HUDEP-2 (cell line): ENCODE measurements around the gene CSDE1.

Source experiments
- DNase-seq, 76 experiments: peaks; one replicate each; lab custom pipeline; 2025; ENCODE audit not compliant: unreplicated experiment in 76 of 76; lab: John Stamatoyannopoulos, UW

The CSDE1 gene

DNA sequence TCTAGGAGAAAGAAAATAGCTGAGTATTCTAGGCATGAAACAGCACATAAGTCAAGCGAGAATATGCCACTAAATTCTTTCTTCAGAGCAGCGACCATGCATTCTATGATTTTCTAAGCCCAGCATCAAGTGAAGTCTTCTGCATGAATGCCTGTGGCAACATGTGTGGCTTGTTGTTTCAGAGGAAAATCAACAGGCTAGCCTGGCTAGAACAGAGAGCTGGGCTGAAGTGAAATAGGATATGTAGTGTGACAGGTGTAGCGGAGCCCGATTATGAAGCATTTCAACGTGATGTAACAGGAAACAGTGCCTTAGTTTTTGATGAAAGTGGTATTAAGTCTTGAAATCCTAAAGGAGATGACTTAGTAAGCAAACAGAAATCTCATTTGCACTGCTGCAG lies 7.0 kb downstream of the CSDE1 start:
- no peak for DNase-seq

DNA sequence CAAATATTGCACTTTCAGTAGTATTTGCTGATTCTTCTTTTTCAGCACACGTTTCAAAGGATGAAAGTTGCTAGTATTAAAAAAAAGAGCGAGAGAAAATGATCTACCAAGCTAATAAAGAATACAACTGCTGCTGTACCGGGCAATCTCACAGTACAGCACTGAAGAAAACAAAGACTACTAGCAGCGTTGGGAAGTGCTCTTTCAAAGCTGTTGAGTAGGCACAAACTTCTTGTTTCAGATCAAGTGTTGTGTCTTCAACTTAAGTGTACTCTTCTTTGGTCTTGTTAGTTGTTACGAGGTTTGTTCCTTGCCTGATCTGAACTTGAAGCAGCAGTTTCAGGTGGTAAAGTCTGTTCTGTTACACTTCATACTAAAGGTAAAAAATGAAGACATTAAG lies 7.9 kb downstream of the CSDE1 start:
- DNase-seq = no peak

DNA sequence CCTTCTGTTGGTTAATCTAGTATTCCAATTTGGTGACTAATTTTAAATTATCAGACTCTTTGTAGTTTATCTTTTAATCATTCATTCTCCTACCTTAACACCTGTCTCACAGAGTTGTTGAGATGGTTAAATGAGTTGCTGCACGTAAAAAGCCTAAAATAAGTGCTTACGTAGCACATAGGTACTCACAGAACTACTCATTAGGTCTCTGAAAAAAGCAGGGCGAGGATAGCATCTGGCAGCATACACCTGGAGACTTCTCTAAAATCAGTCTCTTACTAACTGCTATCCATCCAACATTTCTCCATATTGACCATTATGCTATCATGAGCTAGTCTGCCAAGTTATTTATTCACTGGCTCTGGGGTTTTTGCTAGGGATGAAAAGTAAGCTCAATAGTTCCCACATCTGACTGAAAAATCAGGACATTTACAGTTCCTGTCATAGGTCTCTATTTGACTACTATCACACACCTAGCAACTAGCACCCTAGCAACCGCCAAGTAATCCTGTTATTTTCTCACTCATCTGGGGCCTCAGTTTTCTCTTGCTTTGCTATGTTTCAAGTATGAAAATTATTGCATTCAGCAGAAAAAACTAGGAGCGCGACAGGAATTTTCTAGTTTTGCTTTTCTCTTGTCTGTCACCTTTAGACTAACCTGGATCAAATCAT lies 11.2 kb downstream of the CSDE1 start:
- no peak for DNase-seq

DNA sequence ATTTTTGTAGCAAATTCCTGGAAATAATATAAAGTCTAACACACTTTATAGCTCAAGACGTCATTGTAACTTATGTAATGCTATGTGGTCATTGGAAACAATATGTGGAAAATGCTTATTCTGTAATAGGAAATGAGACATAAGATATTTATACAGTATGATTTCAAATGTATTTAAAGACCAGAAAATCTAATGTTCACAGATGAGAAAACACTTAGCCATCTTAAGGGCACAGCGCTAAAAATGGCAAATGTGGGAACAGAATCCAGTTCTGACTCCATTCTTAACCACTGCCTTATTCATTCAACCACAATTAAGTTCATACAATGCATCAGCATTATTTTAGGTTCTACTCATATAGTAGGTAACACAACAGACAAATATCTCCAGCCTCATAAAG lies 12.5 kb downstream of the CSDE1 start:
- no peak for DNase-seq

DNA sequence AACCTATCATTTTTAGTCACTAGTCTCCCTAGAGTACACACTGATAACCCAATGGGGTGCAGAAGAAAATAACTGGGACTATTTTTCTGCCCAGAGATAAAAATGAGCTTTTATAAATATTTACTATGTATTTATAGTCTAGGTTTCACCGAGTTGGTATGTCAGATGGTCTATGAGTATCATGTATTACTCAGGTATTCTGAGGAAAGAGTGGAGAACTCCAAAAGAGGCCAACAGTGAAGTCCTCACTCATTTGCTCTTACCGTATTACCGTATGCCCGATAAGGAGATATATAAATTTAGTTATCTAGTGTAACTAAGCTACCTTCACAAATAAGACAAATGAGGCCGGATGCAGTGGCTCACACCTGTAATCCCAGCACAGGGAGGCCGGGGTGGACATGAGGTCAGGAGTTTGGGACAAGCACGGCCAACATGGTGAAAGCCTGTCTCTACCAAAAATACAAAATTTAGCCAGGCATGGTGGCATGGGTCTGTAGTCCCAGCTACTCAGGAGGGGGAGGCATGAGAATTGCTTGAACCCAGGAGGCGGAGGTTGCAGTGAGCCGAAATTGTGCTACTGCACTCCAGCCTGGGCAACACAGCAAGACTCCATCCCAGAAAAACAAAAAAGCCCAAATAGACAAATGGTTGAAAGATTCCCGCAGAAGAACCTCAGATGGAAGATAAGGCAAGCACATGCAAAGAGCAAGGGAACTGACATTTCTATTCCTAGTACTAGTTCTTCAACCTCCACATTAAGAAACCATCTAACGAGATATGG lies 15.6 kb downstream of the CSDE1 start:
- no peak for DNase-seq

DNA sequence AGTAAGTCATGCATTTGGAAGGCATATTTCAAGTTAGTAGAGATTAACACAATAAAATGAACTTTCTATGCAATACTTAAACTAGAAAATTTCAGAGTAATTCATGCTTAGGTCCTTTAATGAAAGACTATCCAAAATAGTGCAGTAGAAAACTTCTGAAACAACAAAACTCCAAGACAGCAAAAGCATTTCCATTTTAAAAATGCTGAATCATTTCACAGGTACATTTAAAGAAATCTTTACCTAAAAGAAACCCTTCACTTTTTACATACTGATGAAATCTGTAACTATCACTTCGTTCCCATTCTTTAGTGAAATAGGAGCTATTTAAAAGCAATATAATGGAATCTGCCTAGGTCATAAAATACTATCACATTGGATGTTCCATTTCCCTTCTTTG lies 17.5 kb downstream of the CSDE1 start:
- DNase-seq = no peak

DNA sequence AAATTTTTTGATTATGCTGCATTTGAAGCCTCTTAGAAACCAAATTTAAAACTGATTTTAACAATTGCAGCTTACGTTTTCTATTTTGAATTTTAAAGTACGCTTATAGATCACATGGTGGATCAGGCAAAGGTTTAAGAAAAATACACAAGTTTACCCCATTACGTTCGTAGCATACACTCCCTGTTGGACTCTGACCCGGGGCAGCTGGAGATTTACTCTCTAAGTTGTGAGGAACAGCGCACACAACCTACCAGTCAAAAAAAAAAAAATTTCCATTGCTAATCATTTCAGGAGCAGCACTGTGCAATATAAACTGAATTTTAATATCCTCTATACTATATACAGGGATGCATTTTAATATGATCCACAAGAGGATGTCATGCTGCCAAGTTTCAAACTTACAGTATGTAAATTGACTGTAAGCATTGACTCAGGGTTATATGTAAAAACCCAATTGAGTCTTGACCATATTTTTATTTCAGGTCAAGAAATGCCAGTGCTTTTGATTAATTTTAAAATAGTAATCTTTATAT lies 20.4 kb downstream of the CSDE1 start:
- no peak for DNase-seq

DNA sequence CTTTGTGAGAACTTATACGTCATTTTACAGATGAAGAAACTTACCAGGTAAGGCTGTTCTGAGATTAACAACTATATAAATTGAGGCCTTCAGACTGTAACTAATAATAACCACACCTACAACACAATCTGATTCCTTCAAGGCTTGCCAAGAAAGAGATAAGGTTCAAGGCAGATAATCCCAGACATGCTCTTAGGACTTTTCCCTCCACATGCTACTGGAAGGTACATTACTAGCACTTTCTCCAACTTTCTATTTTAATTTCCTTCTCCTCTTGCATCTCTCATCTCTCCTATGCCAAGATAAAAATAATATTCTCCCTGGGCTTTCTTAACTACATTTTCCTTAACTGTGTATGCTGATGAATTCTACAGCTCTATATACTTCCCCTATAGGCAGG lies 22.3 kb downstream of the CSDE1 start:
- DNase-seq = no peak

DNA sequence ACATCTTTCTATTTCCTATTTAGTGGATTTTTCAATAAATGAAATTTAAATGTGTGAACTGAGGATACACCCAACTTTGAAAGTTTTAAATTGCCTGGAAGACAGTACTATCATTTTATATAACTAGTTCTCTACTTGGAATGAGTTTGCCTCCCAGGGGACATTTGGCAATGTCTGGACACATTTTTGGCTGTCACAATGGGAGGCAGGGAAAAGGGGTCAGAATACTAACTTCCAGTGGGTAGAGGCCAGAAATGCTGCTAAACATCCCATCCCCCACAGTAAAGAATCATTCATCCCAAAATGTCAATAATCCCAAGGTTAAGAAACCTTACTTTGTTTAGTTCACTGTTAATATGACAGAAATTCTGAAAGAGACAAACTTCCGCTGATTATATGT lies 28.0 kb downstream of the CSDE1 start:
- DNase-seq = no peak

DNA sequence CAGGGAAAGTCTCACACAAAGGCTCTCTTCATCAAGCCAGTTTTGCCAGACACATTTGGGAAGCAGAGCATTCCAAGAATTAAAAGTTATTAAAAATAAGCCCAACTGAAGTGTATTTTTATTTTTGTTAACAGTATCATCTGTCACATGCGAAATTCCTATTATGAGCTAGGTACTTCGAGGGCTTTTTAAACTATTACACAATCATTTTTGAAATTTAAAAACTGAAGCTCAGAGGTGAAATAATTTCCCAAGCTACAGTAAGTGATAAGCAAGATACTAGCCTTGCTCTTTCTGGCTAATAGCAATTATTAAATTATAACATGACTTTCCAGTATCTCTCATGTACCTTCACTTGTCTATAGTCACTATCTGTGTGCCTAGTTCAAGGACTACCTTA lies 29.2 kb downstream of the CSDE1 start:
- DNase-seq = no peak

DNA sequence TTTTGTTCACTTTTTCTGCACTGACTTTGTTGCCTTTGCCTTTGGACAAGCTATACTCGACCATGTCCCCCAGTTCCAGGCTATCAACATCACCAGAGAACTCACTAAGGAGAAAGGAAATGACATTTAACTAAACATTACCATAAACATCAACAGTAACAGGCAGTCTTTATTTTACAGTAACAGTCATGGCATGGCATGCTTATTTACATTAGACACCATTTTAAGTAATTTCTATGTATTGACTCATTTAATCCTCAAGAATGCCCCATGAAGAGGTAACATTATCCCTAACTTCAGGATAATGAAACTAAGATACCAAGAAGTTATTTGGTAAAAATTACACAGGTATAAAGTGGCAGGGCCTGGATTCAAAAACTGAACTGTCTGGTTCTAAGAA lies 32.6 kb downstream of the CSDE1 start:
- DNase-seq = no peak

DNA sequence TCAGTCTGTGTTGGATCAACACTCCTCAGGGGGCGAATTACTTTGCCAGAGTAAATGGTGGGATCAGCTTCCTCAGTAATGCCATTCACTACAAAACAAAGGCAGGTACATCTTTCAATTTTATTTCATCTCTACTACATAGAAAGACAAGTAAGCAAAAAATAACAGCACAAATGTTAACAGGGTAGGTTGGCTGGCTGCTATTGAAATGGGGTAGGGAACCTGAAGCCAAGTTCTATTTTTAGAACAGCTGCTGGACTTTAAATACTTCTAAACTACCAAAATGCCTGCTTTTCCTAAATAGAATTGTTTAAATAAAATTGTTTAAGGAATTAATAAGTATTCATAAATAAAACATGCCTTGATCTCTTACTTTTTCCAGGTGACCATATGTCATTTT lies 33.9 kb downstream of the CSDE1 start:
- no peak for DNase-seq

DNA sequence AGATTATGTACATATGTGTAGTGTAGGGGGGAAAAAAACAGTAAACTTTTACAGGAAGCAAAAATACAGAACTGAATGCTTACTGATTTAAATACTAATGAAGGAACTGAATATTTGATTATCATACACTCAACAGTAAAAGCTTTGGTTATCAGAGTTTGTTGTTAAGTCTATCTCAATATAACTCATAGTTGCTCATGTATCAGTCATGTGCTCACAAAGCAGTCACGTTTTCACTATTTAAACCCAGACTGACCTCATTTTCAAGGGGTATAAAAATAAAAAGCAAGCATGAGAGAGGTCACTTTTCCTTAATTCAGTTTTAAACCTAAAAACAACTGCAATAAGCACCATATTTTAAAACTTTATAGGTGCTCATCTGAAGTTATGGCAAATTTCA lies 34.3 kb downstream of the CSDE1 start:
- no peak for DNase-seq

DNA sequence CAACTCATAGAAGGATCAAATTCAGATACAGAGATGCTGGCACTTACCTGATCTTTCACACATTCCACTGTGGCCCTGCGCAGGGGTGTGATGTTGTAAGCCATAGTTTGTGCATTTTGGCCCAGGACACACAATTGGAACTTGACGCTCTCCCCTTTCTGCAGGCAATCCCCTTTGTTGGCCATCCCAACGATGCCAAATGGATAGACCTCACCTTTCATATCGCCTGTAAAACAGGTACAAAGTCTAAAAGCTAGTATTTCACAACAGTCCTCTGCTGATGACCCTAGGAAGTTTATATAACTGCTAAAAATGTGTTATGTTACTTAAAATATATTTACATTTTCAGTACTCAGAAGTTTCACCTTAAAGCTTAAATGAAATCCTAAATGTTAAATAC lies 37.3 kb downstream of the CSDE1 start:
- DNase-seq = no peak

DNA sequence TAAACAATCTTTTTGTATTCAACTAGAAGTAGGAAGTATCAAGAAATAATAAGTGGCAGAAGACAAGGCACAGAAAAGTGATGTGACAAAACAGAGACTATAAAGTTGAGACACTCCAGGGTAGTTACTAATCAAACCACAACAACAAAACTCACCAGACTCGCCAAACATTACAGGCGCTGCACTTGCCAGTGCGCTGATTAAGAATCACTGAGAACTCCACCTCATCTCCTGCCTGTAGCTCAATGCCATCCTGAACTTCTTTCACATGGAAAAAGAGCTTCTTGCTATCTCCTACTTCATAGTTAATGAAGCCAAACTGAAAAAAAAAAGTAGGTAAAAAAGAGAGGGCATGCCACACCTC lies 38.4 kb downstream of the CSDE1 start:
- DNase-seq = no peak

DNA sequence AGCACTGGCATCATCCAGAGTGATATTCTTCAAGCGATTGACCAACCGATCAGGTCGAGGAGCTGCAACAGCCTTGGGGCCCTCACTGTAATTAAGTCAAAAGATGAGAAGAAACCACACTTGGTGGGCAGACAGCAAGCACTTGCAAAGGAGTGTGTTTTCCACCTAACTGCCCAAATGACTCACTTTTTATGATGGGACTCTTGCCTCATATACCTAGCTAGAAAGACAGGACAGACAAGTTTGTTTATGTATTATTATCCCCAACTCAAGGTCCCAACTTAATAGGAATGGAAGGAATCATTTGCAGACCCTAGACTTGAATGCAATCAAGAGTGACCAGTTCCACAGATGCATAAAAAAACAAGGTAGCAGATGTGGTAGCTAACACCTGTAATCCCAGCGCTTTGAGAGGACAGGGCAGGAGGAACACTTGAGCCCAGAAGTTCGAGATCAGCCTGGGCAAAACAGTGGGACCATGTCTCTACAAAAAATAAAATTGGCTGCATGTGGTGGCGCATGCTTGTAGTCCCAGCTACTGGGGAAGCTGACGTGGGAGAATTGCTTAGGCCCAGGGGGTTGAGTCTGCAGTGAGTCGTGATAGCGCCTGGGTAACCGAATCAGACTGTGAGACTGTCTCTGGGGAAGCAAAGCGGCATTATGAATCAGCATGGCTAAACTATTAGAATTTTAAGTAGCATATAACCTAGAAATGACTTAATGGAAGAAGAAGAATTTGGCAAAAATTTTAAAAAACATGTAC lies 38.9 kb downstream of the CSDE1 start:
- no peak for DNase-seq

DNA sequence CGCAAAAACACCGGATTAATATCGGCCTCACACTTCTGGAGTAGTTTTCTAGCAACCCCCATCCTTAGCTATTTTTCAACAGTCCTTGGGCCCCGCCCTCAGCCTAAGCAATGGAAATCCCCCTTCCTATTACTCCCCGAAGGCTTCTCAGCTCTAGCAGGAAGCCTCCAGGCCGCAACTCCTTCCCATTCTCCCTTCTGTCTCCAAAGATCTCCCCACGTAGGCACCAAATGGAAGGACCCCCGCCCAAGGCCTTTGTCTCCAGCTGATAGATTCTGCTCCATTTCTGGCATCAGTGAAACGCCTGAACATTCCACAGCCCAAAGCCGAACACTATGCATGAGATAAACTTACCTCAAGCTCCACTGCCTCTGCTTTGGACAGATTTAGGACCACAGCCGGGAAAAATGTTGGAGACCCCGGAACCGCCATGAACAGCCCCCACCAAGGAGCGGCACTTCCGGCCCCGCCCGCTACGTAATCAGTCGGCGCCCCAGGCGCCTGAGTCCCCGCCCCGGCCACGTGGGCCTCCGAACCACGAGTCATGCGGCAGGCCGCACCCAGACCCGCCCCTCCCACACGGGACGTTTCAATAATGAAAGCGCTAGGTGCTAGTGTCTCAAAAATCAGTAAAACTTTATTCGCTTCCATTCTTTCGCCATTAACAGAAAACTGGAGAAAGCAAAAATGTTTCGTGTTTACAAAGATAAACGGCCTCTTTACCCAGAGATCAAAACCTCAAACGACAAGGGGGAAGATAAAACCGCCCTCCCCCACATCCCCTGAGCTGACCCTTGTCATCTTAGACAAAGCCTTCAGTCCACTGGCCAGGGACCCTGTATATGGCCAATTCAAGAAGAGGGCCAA lies 41.2 kb downstream of the CSDE1 start, which contains the start of gene NRAS:
NRAS (minus strand) TSS at position 468 of the 867 bp plus-strand sequence. CDS start 611 bp downstream, outside the sequence.
- peak in 75 of 76 experiments; percentile 6 to 94 (median 85) for DNase-seq

DNA sequence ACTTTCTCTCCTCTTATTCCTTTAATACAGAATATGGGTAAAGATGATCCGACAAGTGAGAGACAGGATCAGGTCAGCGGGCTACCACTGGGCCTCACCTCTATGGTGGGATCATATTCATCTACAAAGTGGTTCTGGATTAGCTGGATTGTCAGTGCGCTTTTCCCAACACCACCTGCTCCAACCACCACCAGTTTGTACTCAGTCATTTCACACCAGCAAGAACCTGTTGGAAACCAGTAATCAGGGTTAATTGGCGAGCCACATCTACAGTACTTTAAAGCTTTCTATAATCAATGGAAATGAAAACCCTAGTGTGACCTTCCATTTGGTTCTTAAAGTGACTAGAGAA lies 41.9 kb downstream of the CSDE1 start:
- DNase-seq = peak in 1 of 76 experiments; percentile 2

DNA sequence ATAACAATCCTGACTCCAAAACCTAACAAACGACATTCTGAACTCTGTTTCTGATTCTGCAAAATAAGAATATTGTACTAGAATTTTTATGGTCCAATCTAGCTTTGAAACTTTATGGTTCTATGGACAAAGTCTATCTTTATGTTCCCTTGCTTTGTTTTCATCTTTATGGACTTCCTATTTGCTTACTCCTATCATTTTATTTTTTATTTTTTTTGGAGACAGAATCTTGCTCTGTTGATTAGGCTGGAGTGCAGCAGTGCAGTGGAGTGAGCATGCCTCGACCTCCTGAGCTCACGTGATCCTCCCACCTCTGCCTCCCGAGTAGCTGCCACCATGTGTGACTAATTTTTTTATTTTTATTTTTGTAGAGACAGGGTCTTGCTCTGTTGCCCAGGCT lies 44.8 kb downstream of the CSDE1 start:
- no peak for DNase-seq

DNA sequence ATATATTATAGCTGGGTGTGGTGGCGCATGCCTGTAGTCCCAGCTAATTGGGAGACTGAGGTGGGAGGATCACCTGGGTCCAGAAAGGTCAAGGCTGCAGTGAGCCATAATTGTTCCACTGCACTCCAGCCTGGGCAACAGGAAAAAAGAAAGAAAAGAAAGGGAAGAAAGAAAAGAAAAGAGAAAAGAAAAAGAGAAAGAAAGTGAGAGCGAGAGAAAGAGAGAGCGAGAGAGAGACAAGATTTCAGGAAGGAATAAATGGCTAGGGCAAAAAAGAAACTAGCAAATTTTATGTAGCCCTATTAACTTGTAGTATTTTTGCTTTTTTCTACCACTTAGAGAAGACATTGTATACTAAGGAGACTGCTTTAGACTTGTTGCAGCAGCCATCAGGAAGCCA lies 47.4 kb downstream of the CSDE1 start:
- no peak for DNase-seq

DNA sequence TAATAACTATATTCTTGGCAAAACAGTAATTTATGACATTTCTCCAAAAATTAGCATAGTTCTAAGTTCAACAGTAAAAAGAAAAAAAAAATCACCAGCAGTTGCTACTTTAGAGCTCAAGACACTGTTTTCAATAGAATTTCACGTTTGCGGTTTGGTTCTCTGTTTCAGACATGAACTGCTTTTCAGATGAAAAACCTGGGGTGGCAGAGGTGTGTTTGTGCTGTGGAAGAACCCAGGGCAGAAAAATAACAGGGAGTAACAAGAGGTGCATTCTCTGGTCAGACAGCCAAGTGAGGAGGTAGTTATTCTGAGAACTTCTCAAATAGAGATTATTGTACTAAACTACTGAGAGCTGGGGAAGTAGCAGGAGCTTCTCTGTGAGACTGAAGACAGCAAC lies 50.2 kb downstream of the CSDE1 start:
- no peak for DNase-seq
